Measurements from ENCODE around the gene MISP. TPM values are rescaled to one million over a fixed set of nuclear protein-coding genes. Genes with fewer than 3 reads are reported as not detected.

MISP gene
- total RNA-seq, 1 donor from 2014 or later = 105 TPM

DNA sequence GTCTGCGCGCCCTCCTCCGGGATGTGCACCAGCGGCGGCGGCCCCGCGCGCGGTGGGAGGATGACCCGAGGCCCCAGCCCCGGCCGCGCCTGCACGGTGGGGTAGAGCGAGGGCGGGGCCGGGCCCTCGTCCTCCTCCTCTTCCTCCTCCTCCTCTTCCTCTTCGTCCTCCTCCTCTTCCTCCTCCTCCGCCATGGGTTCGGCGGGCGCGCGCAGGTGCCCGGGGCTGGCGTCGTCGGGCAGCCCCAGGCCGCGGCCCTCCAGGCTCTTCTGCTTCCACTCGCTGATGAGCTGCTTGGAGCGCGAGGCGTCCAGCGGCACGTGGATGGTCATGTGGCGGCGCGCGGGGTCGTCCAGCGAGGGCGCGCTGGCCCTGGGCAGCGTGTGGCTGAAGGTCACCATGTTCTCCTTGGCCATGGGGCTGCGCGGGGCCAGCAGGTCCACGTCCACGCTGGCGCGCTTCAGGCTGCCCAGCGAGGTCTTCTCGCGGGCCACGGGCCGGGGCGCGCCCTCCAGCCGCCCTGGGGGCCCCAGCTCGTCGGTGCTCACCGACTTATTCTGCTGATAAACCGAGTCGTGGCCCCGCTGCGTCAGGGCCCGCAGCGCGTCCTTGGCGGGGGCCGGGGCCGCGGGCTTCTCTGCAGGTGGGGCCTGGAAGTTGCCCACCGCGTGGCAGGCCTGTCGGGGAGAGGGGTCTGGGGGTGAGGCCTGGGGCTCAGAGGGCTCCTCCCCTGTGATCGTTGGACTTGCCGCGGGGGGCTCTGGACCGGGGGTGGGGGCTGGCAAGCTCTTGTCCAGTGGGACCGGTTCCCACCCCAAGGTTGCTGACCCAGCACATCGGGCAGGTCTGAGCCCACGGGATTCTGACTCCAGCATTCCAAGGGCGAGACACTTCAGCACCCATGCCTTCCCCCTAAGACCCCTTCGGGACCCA lies 62.6 kb downstream of the MISP start:
- DNase-seq (ENCODE audit: low read depth) = no peak
- peaks cover 10% of the 10 kb centered on the region for H3K36me3 ChIP-seq (ENCODE audit: control insufficient read depth, insufficient read depth, low read length)
- TF ChIP-seq, protein P1, sequence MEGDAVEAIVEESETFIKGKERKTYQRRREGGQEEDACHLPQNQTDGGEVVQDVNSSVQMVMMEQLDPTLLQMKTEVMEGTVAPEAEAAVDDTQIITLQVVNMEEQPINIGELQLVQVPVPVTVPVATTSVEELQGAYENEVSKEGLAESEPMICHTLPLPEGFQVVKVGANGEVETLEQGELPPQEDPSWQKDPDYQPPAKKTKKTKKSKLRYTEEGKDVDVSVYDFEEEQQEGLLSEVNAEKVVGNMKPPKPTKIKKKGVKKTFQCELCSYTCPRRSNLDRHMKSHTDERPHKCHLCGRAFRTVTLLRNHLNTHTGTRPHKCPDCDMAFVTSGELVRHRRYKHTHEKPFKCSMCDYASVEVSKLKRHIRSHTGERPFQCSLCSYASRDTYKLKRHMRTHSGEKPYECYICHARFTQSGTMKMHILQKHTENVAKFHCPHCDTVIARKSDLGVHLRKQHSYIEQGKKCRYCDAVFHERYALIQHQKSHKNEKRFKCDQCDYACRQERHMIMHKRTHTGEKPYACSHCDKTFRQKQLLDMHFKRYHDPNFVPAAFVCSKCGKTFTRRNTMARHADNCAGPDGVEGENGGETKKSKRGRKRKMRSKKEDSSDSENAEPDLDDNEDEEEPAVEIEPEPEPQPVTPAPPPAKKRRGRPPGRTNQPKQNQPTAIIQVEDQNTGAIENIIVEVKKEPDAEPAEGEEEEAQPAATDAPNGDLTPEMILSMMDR (IDR thresholded peaks at IDR 0.05; ENCODE audit: insufficient read depth, low read length, severe bottlenecking) = no peak
- no peak for FAIRE-seq
- no peaks in the 10 kb centered on the region for H3K27me3 ChIP-seq (ENCODE audit: control insufficient read depth, insufficient read depth, low read length)
- no peak overlapping the region for H3K4me3 ChIP-seq (ENCODE audit: low read depth, low read length)

Other genes starting within 250 kb of the MISP start
- gene TPGS1, start 243.6 kb upstream of the MISP start, total RNA-seq = 16.8 and 23.2 TPM in 2 replicates
- gene CDC34, start 219.4 kb upstream of the MISP start, total RNA-seq = 143 and 169 TPM in 2 replicates
- gene GZMM, start 207.1 kb upstream of the MISP start, total RNA-seq = not detected in 2 replicates
- gene BSG, start 178.5 kb upstream of the MISP start, total RNA-seq = 349 and 369 TPM in 2 replicates
- under 0.01 and 0.51 TPM in 2 replicates for gene HCN2, start 161.2 kb upstream of the MISP start, total RNA-seq
- 27.5 and 29.0 TPM in 2 replicates for gene POLRMT, start 117.6 kb upstream of the MISP start, total RNA-seq
- gene FGF22, start 111.2 kb upstream of the MISP start, total RNA-seq = not detected in 2 replicates
- gene RNF126, start 87.9 kb upstream of the MISP start, total RNA-seq = 28.3 and 42.6 TPM in 2 replicates
- 80.6 and 143 TPM in 2 replicates for gene FSTL3, start 74.7 kb upstream of the MISP start, total RNA-seq
- gene PRSS57, start 55.7 kb upstream of the MISP start, total RNA-seq = not detected in 2 replicates
- under 0.01 and 0.26 TPM in 2 replicates for gene PALM, start 42.2 kb upstream of the MISP start, total RNA-seq
- gene PTBP1, start 46.3 kb downstream of the MISP start, total RNA-seq = 99.0 TPM in 2 replicates
- gene PLPPR3, start 70.8 kb downstream of the MISP start, total RNA-seq = not detected in 2 replicates
- gene AZU1, start 76.7 kb downstream of the MISP start, total RNA-seq = not detected in 2 replicates
- gene PRTN3, start 89.9 kb downstream of the MISP start, total RNA-seq = not detected in 2 replicates
- not detected in 2 replicates for gene ELANE, start 101.2 kb downstream of the MISP start, total RNA-seq
- gene CFD, start 108.6 kb downstream of the MISP start, total RNA-seq = 1.2 and 4.2 TPM in 2 replicates
- 9.2 and 12.1 TPM in 2 replicates for gene MED16, start 142.1 kb downstream of the MISP start, total RNA-seq
- not detected in 2 replicates for gene RNU6-9, start 142.4 kb downstream of the MISP start, total RNA-seq
- gene R3HDM4, start 162.1 kb downstream of the MISP start, total RNA-seq = 35.8 and 46.1 TPM in 2 replicates
- 0.13 TPM in 1 of 2 replicates, not detected in the other for gene KISS1R, start 166.2 kb downstream of the MISP start, total RNA-seq
- 15.8 and 16.0 TPM in 2 replicates for gene ARID3A, start 174.9 kb downstream of the MISP start, total RNA-seq
- 36.3 and 68.2 TPM in 2 replicates for gene WDR18, start 233.2 kb downstream of the MISP start, total RNA-seq
- gene GRIN3B, start 249.3 kb downstream of the MISP start, total RNA-seq = 0.26 and 0.38 TPM in 2 replicates